ENCODE results near the gene AJAP1. TPM values are rescaled to one million over a fixed set of nuclear protein-coding genes. Genes with fewer than 3 reads are reported as not detected.

Gene AJAP1
- total and polyA plus RNA-seq, 10 of the 15 experiments (the other 5 are each of a cell fraction or from before 2014, with no cell fraction given): not detected

GRCh38 chr1:4690951-4691675 lies 36.7 kb downstream of the AJAP1 start:
- Histone ChIP-seq H3K4me1 (ENCODE audit: control insufficient read depth, insufficient read depth, low read length) (no peaks in the 10 kb centered on the region), H3K9ac (ENCODE audit: control insufficient read depth, insufficient read depth, low read length) (no peak overlapping the region), H3K9me3 (replicated peaks; ENCODE audit: control insufficient read depth, insufficient read depth, low read length) (no peaks in the 10 kb centered on the region), H3K27ac (ENCODE audit: control insufficient read depth, insufficient read depth) (no peak overlapping the region), H3K27me3 (replicated peaks in 1 of 2; ENCODE audit: control insufficient read depth in 2 of 2, insufficient read depth in 2 of 2, low read length in 1 of 2) (no peaks in the 10 kb centered on the region), H3K4me3 (no peak overlapping the region), H3K79me2 (ENCODE audit: control insufficient read depth, insufficient read depth, low read length) (no peaks in the 10 kb centered on the region), H3K36me3 (ENCODE audit: control insufficient read depth in 2 of 2, insufficient read depth in 2 of 2, low read length in 1 of 2) (no peaks in the 10 kb centered on the region), H2AFZ (ENCODE audit: control insufficient read depth, low read depth, low read length) (no peak overlapping the region), H3K4me2 (ENCODE audit: control insufficient read depth, insufficient read depth) (no peak overlapping the region), H4K20me1 (ENCODE audit: control insufficient read depth, insufficient read depth) (no peaks in the 10 kb centered on the region)
- no peak for TF ChIP-seq HSF1 (IDR thresholded peaks at IDR 0.05; ENCODE audit: low read depth, low read length)
- no peak for TF ChIP-seq E2F8 (IDR thresholded peaks at IDR 0.05; ENCODE audit: low read depth, partially characterized antibody)
- no peak for TF ChIP-seq RAD51 (IDR thresholded peaks at IDR 0.05)
- no peak for TF ChIP-seq ZNF622 (IDR thresholded peaks at IDR 0.05)
- no peak for TF ChIP-seq POLR2AphosphoS2 (IDR thresholded peaks at IDR 0.05; ENCODE audit: low read depth, low read length)
- no peak for TF ChIP-seq SMC3 (IDR thresholded peaks at IDR 0.05; ENCODE audit: borderline replicate concordance, low read length)
- TF ChIP-seq ZNF687 (IDR thresholded peaks at IDR 0.05): no peak
- no peak for TF ChIP-seq NR2F1 (conservative IDR thresholded peaks at IDR 0.05)
- no peak for TF ChIP-seq RELA (IDR thresholded peaks at IDR 0.05; ENCODE audit: borderline replicate concordance, partially characterized antibody)
- no peak for TF ChIP-seq CHD1 (IDR thresholded peaks at IDR 0.05; ENCODE audit: low read depth, low read length)
- TF ChIP-seq PAX5 (IDR thresholded peaks at IDR 0.05; ENCODE audit: borderline replicate concordance, low read depth, low read length): no peak
- TF ChIP-seq EGR1 (IDR thresholded peaks at IDR 0.05; ENCODE audit: borderline replicate concordance in 1 of 2, low read depth in 2 of 2, low read length in 2 of 2): no peak
- TF ChIP-seq GATAD2B (conservative IDR thresholded peaks at IDR 0.05; ENCODE audit: low read depth): no peak
- no peak for TF ChIP-seq ELK1 (IDR thresholded peaks at IDR 0.05; ENCODE audit: low read depth, low read length)
- TF ChIP-seq NR2C2 (IDR thresholded peaks at IDR 0.05; ENCODE audit: borderline replicate concordance, control insufficient read depth, insufficient read length, low read depth): no peak
- intact Hi-C loops (cut with micrococcal nuclease; ENCODE audit: unreplicated experiment): no loop called here
- FAIRE-seq (no peak), DNase-seq (ENCODE audit: low read depth, low spot score) (no peak), ATAC-seq (no peak)
- POLR2A ChIA-PET: no interaction called here
- SMC1A ChIA-PET (ENCODE audit: uncharacterized antibody, unreplicated experiment): no interaction called here
- WGBS (ENCODE audit: insufficient coverage, insufficient replicate concordance, low lambda C conversion rate, missing lambda C conversion rate): 32% methylated on average over 19 of the region's 19 CpGs
- in situ Hi-C loops (cut with MboI): no loop called here
- BruUV-seq (replicated peaks): no TSS peak
- RAD21 ChIA-PET (ENCODE audit: unreplicated experiment): no interaction called here
- CTCF ChIA-PET: no interaction called here
